BJ (cell line): ENCODE data around the gene PIGX. TPM values are rescaled to one million over a fixed set of nuclear protein-coding genes. Genes with fewer than 3 reads are reported as not detected.

ENCODE experiments used
- CTCF ChIA-PET: fragments of 350-600 bp; formaldehyde crosslinking; extraction: SDS; loops from one replicate; lab custom pipeline; 2021; ENCODE audit warnings: antibody characterized with exemption, inconsistent platforms; lab: Yijun Ruan, JAX
- POLR2A ChIA-PET: fragments of 300-600 bp; sonication (Branson Sonifier 250); formaldehyde crosslinking; extraction: SDS; loops from one replicate; lab custom pipeline; 2021; ENCODE audit warnings: antibody characterized with exemption; lab: Charles Lee
- DNase-seq: peaks from one replicate; pipeline ENCODE4 v3.0.0-alpha.2; 2011; ENCODE audit warnings: low read depth
- H3K27me3 ChIP-seq: 2 replicates; pipeline ENCODE4 v1.6.0; 2011; ENCODE audit warnings: low read length; ENCODE audit not compliant: control insufficient read depth, insufficient read depth
- H3K36me3 ChIP-seq: 2 replicates; pipeline ENCODE4 v1.5.1; 2011; ENCODE audit warnings: low read length; ENCODE audit not compliant: control insufficient read depth, insufficient read depth
- H3K4me3 ChIP-seq: 2 replicates; pipeline ENCODE4 v1.5.1; 2011; ENCODE audit warnings: low read depth, mild to moderate bottlenecking, control low read depth, low read length
- CTCF ChIP-seq: IDR thresholded peaks from 2 replicates; pipeline ENCODE4 v1.5.1; 2011; ENCODE audit warnings: low read depth, mild to moderate bottlenecking, control low read depth, inconsistent platforms, low read length, moderate library complexity; ENCODE audit not compliant: insufficient read depth
- polyA minus RNA-seq: library from RNA; depleted of rRNA, polyadenylated mRNA; stranded (reverse); fragments of >200 nt; gene quantifications from 2 replicates; pipeline ENCODE4 v1.2.3, GENCODE V29; 2011; rRNA and poly(A)+ RNA removed
- polyA plus RNA-seq: library from polyadenylated mRNA; depleted of rRNA; stranded (reverse); fragments of >200 nt; gene quantifications from 2 replicates; pipeline ENCODE4 v1.2.3, GENCODE V29; 2011; rRNA removed

The PIGX gene
- polyA plus RNA-seq (7.8 and 18.5 TPM in 2 replicates), polyA minus RNA-seq (4.7 and 7.3 TPM in 2 replicates)

DNA sequence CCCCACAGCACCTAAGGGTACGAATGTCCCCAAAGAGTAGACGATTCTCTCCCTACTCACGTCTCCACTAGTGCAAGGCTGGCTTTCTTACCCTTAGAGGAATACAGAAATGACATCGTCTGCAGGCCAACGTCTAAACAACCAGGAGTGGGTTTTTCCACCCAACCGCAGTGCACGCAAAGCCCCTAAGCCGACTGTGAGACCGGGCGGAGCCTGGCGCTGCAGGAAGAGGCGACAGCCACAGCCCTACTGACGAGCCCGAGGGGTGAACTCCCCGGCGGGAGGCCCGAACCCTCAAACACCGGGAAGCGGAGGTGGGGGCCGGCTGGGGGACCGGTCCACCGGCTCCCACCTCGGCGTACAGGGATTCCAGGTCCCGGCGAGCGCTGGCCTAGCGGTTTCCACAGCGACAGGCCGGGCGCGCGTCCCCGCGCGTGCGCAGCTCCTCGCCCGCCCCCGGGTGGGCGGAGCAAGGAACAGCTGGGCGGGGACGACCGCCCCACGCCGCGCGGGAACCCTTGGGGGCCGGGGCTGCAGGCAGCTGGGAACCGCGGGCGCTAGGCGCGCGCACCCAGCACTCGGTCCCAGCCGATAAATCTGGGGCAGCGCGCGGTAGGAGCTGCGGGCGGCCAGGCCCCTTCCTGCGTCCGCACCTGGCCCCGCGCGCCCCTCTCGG lies at the start of gene PIGX, which contains the start of gene CEP19:
Gene PIGX (plus strand): TSS at position 540 of the 676 bp plus-strand sequence.
Gene CEP19 (minus strand): TSS at position 413 of the 676 bp plus-strand sequence. CDS start 3,593 bp downstream, outside the sequence.
- POLR2A ChIA-PET: interaction anchor here (0.6 kb wide), 1 partner anchor 28 kb away, joined by 5 read pairs; the partner anchor contains the start of gene PAK2
- DNase-seq: peak; percentile 26

DNA sequence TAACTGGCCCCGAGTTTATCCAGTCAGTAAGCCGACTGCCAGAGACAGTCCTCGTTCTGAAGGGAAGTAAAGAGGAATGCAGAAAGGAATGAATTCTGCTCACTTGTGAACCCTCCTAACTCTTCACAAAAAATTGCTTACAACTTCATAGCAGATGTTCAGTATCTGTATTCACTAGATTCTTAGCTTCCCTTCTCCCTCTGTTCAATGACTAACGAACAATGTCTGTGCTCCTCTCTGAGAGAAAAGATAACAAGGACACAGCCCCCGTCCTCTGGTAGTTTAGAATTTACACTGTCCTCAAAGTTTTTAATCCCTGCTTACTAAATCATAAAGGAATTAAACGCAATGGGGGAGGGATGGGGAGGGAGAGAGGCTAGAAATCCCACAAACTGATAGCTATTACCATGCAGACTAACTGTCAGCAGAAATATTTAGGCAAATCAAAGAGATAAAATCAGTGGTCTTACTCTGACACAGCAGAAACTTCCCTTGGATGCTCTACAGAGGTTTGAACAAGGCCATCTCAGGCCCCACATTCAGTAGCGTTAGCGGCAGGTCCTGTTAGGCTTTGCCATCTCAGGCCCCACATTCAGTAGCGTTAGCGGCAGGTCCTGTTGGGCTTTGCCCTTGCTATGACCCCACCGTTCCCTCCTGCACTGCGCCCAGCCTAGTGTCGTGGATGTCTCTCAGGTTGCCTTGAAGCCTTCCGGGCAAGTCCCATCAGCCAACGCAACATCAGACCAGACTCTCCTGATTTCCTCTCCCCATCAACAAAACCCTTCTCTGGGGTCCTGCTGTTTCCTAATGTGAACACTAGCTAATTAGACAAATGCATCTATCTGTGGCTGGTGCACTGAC lies 49.2 kb upstream of the PIGX start:
- POLR2A ChIA-PET: no interaction called here
- Histone ChIP-seq H3K36me3 (no peaks in the 10 kb centered on the region), H3K27me3 (peaks cover 3% of the 10 kb centered on the region; the same call in 1 of the 2 replicates), H3K4me3 (no peak overlapping the region)
- CTCF ChIA-PET: interaction anchor here (0.8 kb wide), 1 partner anchor 12 kb away, joined by 3 read pairs; no protein-coding TSS in a partner anchor
- no peak for DNase-seq
- TF ChIP-seq CTCF: no peak

More for the DNA sequence above, at the start of gene PIGX, which contains the start of gene CEP19:
- Histone ChIP-seq H3K36me3 (no peaks in the 10 kb centered on the region), H3K27me3 (no peaks in the 10 kb centered on the region), H3K4me3 (peak within 1 kb of the TSS; percentile 82)
- no peak for TF ChIP-seq CTCF
- CTCF ChIA-PET: no interaction called here

DNA sequence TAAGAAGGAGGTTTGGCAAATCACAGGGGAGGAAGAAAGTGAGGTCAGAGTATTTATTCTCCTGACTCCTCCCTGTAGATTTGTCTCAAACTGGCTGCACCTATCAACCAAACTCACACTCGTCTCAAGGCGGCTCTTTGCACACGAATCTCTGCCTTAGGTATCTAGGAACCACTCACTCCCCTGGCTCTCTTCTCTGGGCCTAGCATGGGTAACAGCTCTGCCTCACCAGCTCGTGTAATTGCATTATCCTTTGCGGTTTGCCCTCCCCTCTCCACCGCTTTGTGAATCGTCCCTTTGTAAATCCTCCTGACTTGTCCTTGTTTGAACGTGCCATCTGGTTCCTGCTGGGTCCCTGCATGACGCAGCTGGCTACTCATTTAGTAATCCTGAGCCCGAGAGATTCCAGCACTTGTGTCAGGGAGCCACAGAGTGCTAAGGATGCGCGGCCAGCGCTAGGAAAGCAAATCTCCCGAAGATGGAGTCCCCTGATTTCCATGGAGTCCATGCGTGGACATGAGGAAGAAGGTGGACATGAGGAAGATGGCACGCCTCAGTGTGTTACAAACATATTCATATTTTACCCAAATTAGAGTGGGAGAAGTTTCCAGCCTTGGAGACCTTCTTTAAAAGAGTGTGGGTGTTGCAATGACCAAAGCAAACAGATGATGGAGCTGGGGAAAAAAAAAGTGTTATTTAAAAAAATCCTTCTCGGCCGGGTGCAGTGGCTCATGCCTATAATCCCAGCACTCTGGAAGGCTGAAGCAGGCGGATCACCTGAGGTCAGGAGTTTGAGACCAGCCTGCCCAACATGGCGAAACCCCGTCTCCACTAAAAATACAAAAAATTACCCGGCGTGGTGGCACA lies 45.9 kb upstream of the PIGX start:
- no peak for TF ChIP-seq CTCF
- ChIA-PET POLR2A (no interaction called here), CTCF (interaction anchor here (1.4 kb wide), 1 partner anchor 57 kb away, joined by 4 read pairs; no protein-coding TSS in a partner anchor)

GRCh38 chr3:196667056-196667825 lies 44.9 kb upstream of the PIGX start:
- Histone ChIP-seq H3K4me3 (no peak overlapping the region), H3K27me3 (peaks cover 6% of the 10 kb centered on the region), H3K36me3 (no peaks in the 10 kb centered on the region)
- ChIA-PET POLR2A (no interaction called here), CTCF (no interaction called here)
- no peak for DNase-seq
- TF ChIP-seq CTCF: no peak

More for the DNA sequence above, 45.9 kb upstream of the PIGX start:
- peaks cover 6% of the 10 kb centered on the region for H3K27me3 ChIP-seq
- no peak overlapping the region for H3K4me3 ChIP-seq
- H3K36me3 ChIP-seq: no peaks in the 10 kb centered on the region
- DNase-seq: peak; percentile 40
